GM20431 (cell line): Measurements from ENCODE around the gene CABP4.
"Not testable (repeated sequence)": the region's sequence is repeated elsewhere in the genome, so short reads cannot be mapped to it uniquely, and the experiment has no call there.

ENCODE experiments used
- in situ Hi-C: fragments of 300-500 bp; cut with MseI, MboI; formaldehyde crosslinking; loops from one replicate; pipeline ENCODE4 v1.15.0; 2020; ENCODE audit warnings: low sequenced_read_pairs; ENCODE audit not compliant: unreplicated experiment

Gene CABP4

DNA sequence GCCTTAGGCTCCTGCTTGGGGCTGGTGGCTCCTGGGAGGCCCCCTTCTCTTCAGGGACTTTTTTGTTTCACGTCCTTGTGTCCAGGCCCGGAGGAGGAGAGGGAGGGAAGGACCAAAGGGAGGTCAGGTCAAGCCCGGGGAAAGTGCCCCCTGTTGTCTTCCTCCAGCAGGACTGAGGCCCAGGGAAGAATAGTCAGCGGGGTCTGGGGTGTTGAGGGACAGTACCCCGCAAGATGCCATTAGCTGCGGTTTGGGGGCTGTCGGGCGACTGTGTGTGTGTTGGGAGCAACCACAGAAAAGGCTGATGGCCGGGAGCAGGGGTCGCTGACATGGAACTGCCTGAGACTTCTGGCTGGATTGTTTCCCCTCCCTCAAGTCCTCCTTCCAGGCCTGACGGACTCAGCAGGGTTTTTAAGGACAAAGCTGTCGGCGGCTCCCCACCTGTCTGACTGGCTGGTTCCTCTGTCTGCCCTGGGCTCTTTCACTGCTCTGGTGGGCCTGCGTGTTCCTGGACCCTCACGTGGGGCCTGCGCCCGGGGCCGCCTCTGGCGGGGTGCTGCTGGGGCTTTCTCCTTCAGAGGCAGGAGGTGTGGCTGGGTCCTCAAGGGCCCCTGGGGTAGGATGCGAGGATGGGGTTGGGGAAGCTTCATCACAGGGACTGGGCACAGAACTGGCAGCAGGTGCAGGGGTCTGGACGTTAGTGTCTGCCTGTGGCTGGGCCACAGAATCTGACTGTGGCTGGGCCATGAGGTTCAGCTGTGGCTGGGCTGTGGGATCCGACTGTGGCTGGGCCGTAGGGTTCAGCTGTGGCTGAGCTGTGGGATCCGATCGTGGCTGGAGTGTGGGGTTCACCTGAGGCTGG lies 4.1 kb upstream of the CABP4 start:
- in situ Hi-C loops = no loop called here

DNA sequence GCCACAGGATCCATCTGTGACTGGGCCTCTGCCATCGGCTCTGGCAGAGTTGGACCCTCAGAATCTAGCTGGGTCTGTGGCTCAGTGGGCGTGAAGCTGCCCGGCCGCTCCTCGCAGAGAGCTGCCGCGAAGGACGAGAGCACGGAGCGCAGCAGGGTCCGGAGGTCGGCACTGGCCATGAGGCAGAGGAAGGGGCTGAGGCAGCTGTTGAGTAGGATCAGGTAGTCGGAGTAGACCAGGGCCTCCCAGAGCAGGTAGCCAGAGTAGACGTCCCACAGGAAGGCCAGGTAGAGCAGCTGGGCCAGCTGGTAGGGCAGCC lies 3.5 kb upstream of the CABP4 start:
- in situ Hi-C loops = no loop called here

DNA sequence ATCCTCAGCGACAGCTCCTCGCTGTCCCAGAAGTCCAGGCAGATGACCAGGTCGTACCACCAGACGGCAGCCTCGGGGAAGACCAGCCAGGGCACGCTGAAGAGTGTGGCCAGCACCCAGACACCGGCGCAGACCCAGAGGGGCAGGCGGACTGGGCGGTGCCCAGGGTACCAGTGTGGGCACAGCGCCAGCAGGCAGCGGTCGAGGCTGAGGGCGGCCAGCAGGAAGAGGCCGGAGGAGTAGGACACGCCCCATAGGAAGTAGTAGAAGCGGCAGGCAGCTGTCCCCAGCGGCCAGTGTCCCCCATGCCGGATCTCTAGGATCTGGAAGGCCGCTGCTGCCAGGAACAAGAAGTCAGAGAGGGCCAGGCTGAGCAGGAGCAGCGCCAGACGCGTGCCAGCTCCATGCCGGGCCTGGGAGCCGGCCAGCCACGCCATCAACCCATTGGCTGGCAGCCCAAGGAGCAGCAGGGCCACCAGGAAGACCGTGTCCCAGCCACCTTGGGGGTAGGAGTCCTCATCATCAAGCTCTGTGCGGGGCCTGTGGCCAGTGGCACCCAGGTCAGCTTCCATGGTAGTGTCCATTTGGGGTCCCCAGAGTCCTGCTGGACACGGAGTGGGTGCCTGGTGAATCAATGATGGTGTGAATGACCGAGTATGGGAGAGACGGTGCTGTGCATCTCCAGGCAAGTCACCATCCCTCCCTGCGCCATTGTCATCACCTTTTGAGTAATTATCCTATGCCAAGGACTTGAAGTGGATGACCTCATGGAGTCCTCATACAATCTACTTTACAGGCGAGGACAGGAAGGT lies 2.8 kb upstream of the CABP4 start, which contains the start of gene GPR152:
GPR152 (minus strand) TSS at position 589 of the 812 bp plus-strand sequence; CDS start at position 584, 5 bp downstream.
- in situ Hi-C loops = no loop called here

DNA sequence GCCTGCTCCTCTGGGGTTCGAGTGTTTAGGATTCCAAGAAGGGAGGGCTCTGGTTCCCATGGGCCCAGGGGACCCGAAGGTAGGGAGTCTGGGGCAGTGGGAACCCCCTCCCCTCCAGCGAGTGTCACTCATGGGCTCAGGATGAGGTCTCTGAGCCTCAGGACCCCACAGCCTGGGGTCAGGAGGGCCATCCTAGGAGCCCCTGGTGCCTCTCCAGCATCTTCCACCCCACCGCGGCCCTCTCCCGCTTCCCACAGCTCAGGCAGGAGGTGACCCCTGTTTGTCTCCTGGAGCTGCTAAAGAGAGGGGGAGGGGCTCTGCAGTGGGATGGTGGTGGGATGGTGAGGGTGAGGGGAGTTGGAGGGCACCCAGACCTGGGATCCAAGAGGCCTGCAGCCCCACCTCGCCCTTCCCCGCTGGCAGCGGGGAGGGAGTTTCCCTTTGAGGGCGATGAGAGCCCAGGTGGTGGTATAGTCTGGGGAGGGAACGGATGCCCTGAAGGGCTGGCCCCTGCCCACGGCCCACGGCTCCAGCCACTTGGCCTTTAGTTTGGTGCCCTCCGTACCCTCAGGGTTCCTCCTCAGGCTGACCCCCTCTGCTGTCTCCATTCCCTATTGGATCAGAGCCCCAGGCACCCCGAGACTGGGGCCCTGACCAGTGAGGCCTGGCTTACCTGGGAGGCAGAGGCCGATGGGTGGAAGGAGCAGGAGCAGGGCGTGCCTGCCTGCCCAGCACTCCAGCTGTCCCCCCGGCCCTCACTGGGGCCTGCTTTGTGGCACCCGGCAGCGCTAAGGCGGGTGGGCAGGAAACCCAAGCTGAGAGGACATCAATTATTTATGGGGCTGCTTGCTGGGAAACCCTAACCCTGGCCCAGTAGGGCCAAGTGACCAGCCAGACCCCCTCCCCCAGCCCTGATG lies 1.1 kb upstream of the CABP4 start:
- in situ Hi-C loops = no loop called here

DNA sequence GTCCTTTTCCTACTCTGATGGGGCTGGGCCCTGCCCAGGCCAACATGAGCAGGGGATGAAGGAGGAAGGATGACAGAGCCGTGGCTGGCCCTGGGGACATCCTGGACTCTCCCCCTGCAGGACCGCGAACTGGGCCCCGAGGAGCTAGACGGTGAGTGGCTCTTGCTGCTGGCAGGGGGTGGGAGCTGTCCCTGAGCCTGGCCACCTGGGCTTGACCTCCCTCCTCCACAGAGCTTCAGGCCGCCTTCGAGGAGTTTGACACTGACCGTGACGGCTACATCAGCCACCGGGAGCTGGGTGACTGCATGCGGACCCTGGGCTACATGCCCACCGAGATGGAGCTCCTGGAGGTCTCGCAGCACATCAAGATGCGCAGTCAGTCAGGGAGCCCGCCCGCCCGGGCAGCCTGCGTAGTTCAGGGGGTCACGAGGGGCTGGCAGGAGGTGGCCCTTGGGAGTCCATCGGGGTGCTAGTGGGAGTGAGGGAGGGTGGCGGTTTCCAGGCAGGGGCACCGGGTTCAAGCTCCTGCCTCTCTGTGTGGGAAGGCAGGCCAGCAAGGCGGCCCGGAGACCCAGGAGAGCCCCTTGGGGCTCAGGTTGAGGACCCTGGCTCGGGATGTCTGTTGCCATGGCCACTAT lies 1.0 kb downstream of the CABP4 start:
- in situ Hi-C loops = no loop called here

DNA sequence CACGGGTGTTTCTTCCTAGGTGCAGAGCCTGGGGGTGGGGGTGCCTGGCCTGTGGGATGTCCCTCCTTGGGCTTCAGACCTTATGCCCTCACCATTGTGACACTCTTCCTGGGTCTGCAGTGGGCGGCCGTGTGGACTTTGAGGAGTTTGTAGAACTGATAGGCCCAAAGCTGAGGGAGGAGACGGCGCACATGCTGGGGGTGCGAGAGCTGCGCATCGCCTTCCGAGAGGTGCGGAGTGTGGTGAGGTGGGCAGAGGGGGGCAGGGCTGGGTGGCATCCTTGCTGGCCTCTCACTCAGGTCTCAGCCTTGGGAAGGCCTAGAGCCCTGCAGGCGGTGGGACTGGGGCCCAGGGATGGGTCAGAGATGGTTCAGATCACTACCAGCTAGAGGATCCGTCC lies 2.3 kb downstream of the CABP4 start:
- in situ Hi-C loops = no loop called here

DNA sequence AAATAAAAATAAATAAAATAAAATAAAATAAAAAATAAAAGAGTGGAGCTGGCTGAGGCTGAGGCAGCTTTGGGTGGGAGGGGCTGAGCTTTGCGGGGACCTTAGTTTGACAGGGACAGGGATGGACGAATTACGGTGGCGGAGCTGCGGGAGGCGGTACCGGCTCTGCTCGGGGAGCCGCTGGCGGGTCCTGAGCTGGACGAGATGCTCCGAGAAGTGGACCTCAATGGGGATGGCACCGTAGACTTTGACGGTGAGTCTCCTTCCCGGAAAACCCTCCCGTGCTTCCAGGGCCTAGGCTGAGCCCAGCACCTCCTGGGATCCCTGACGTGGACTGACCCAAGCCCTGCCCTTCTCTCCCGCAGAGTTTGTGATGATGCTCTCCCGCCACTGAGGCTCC lies 3.1 kb downstream of the CABP4 start:
- in situ Hi-C loops = no loop called here

DNA sequence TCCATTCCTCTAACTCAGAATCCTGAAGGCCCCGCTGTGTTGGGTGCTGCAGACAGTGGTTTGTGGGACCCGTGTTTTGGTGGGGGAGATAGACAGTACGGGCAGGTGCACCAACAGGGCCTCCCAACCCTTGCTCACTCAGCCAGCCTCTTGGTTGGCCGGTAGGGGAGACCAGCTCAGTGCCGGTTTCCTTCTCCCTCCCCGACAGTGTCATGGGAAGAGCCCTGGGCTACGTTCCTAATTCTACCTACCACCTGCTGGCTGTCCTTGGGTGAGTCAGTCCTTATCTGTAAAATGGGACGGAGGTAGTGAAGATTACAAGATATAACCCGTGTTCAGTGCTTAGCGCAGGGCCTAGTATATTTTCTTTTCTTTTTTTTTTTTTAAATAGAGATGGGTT lies 8.0 kb downstream of the CABP4 start:
- in situ Hi-C loops = no loop called here

DNA sequence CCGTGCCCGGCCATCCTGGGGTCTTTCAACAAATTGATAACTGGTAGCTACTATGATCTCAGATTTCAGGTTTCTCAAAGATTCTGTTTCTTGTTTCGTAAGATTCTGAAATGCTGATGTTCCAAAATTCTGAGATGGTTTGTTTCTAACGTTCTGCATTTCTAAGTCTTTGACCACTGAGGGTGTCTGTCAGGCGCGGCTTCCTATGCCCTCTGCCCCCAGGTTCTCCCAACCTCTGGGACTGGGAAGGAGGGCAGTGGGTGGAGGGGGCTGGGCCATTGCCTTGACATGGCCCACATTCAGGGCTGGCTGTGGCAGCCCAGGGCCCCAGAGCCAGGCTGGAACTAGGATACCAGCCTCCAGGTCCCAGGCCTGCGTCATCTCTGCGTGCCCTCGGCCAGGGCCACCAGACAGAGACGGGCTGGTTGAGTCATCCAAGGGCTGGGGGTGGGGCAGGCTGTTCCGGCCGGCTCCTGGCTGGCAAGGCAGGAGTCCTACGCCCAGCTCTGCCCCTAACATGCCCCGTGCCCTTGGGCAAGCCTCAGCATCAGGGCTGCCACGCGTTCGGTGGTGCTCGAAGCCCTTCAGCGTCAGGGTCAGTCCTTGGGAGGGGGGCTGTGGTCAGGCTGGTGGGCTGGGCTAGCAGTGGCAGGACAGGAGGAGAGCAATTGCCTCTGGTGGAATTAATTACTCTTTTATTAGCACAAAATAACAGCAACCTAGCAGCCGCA lies 8.7 kb downstream of the CABP4 start:
- in situ Hi-C loops = no loop called here

DNA sequence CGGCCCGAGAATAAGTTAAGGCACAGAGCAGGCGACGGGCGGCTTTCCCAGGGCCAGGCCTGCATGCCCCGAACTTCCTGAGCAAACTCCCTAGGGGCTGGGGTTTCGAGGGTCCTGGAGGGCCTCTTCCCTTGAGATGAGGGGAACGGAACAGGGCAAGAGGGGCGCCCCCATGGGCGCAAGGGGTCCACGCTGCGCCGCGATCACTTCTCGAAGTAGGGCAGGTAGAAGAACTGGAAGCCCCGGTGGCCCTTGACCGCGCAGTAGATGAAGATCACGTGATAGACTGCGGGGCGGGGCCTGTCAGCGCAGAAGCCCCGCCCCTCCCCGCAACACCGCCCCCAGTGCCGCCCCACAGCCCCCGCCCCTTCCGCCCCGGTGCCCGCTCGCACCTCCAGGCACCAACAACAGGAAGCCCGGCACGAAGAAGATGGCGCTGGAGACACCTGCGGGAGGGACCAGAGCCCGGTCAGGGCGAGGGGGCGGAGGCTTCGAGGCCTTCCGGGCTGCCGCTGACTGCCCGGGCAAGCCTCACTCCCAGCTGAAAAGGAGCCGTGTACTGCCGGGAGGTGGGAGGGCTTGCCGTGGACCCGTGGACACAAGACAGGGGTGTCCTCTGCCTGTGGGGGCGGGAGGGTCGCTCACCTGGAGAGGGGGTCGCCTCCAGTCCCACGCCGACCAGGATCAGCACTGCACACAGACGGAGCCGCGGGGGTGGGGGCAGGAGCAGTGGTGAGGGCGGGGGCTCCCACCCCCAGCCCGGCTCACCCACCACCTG lies 9.4 kb downstream of the CABP4 start:
- in situ Hi-C loops = no loop called here

DNA sequence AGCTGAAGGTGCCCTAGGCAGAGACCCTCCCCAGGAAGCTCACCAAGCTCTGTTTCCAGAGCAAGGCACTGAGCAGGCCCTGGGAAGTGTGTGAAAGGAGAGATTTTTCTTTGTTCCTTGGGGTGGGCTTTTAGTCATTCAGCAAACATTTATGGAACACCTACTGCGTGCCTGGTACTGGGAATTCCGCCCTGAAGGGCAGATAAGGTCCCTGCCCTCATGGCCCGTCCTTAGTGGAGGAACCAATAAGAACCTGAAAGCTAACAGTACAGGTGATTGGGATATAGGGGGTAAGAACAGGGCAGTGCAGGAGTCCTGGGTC lies 10.0 kb downstream of the CABP4 start:
- in situ Hi-C loops = no loop called here

DNA sequence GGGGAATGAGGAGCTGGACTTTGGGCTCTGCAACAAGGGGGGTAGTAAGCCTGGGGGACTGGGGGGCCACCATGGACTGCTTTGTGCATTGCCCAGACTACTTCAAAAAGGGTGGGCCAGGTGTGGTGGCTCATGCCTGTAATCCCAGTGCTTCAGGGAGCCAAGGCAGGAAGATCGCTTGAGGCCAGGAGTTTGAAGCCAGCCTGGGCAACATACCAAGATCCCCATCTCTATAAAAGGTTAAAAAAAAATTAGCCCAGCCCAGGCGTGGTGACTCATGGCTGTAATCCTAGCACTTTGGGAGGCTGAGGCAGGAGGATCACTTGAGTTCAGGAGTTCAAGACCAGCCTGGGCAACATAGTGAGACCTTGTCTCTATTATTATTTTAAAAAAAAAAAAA lies 10.4 kb downstream of the CABP4 start:
- in situ Hi-C loops = not testable (repeated sequence)

DNA sequence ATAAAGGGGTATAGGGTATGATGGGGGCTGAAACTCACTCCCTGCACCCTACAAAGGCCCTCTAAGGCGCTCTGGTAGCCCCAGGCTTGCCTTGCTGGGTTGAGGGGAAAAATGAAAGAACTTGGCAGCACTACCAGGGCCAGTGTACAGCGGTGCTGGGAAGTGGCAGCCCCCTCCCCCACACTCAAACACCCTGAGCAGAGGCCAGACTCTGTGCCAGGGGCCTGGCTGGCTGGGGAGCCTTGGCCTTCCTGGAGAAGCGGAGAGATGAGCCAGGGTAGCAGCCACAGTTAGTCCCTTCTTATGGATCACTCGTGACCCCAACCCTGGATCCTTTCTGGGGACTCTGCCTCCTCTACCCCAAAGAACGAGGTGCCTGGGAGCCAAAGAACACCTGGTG lies 11.2 kb downstream of the CABP4 start:
- in situ Hi-C loops = no loop called here

DNA sequence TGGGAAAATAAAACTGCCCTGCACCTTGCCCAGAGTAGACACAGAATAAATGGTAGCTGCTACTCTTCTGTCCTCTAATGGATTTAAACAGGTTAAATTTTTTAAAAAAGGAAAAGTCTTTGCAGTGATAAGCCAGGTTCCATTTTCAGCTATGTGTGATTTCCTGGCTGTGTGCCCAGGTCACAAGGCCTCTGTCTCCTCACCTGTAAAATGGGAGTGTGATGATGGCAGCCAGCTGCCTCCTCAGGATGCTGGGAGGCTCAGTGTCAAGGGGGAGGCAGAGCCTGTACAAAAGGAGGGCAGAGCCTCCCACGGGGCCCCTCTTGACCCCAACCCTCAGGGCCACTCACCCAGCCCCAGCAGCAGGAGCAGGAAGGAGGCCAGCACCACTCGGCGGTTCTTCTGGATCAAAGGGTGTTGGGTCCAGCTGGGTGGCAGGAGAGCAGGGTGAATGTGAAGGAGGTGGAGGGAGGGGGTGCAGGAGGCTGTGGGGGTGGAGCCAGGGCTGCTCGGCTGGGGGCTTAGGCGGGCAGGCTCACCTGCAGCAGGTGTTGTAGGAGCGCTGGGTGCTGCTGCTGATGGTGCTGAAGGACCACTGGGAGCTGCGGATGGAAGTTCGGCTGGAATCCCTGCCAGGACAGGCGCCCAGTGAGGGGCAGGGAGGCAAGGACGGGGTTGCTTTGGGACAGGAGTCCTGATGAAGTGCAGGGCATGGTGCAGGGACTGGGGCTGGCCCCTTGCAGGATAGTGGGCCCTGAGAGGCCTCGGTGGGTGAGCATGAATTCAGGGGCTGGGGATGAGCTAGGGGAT lies 12.0 kb downstream of the CABP4 start:
- in situ Hi-C loops = no loop called here

DNA sequence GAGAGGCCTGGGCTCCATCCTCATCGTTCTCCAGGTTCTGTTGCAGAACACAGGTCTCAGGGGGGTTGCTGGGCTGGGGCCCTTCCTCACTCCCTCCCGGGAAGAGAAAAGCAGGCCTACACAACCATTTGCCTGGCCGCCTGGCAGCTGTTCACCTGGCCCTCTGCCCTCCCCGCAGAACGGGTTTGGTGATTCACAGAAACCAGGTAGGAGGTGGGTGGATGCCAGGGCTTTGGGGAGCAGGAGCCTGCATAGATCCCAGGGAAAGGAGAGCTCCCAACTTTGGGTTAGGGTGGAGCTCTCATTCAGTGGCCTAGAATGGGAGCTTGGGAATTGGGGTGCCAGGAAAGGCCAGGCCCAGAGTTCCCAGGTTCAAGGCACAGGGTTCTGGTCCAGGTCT lies 12.9 kb downstream of the CABP4 start:
- in situ Hi-C loops = no loop called here

DNA sequence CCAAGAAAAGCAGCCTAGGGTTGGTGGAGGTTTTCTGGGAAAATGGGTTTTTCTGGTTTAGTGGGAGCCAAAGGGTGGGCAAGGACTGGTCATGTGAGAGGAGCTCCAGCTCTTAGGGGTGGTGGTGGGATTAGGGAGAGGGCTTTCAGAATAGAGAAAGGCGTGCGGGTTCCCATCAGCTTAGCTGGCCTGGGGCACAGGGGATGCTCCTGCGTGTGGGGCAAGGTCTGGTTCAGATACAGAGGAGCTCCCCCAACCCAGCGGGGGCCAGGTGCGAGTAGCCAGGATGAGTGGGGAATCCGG lies 13.3 kb downstream of the CABP4 start:
- in situ Hi-C loops = no loop called here

DNA sequence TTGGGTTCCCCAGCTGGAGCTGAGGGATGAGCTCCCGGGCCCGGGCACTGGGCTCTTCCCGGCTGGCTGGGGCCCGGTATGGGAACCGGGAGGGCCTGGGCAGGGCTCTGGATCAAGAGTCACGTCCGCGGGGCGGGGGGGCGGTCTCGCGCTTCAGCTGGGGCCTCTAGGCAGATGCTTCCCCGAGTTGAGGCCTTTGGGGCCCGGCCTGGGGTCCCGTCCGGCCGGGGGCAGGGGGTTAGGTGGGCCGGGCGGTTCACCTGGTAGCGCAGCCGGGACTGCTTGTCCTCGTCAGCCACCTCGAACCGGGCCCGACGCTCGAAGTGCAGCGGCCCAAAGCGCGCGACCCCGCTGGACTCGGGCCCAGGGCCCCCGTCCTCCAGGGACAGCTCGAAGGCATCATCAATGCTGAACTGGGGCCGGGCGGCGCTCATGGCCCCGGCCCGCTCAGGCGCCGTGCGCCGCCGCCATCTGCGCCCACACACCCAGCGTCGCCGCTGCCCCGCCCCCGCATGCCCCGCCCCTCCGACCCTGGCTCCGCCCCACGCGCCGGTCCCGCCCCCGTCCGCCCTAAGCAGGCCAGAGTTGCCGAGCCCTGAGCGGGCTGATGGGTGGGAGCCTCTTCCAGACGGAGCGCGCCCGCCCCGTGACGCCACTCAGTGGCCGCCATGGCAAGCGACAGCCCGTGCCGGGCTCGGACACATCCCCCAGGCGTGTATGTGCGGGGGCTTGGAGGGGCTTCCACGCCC lies 13.8 kb downstream of the CABP4 start, which contains the start of gene TMEM134:
TMEM134 (minus strand) TSS at position 493 of the 749 bp plus-strand sequence; CDS start at position 434, 59 bp downstream.
- in situ Hi-C loops = no loop called here
